ENCODE measurements around the gene SLC32A1. TPM values are rescaled to one million over a fixed set of nuclear protein-coding genes. Genes with fewer than 3 reads are reported as not detected.

Gene SLC32A1
- total RNA-seq, 1 donor from 2014 or later: not detected

DNA sequence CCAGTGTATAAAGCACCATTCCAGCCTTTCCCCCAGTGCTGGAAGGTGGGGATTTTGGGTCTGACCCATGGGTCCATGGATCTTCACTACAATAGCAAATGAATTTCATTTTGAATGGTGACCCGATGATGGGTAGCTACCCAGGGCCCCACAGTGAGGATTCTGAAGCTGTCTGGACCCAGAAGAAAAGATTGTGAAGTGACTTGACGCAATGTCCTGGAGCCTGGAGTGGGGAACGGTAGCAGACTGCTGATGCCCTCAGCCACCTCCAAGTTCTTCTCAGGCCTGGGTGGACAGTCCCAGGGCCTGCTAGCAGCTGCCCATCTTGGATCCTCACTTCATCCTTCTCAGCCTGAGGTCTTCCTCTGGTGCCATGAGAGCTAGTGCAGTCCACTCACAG, 23.4 kb upstream of the SLC32A1 start:
- no peaks in the 10 kb centered on the region for H3K4me1 Mint-ChIP-seq (ENCODE audit: low read depth)
- peaks cover 28% of the 10 kb centered on the region for H3K27me3 Mint-ChIP-seq
- no peaks in the 10 kb centered on the region for H3K36me3 Mint-ChIP-seq (ENCODE audit: insufficient read depth)
- H3K9me3 Mint-ChIP-seq (ENCODE audit: low read depth): no peaks in the 10 kb centered on the region
- no peak for DNase-seq (ENCODE audit: low spot score, unreplicated experiment)
- no peak overlapping the region for H3K4me3 Mint-ChIP-seq (ENCODE audit: low read depth)
- no peak overlapping the region for H3K27ac Mint-ChIP-seq
- no peak for TF ChIP-seq CTCF (IDR thresholded peaks at IDR 0.05; ENCODE audit: unreplicated experiment)

DNA sequence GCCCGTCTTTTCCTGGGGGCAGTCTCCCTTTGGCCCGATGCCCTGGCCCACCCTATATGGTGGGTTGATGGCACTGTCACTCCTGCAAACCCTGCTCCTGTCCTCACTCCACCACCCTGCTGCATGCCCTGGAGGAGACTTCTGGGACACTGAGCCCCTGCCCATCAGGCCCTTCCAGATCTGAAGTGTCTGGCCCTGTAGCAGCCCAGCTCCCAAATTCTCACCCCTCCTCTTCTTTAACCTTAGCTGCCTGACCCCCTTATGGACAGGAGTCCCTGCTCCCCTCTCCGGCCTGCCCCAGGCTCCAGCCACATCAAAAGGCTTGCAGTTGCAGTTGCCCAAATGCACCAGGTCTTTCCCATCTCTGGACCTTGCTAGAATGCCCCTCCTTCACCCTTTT, 20.8 kb upstream of the SLC32A1 start:
- no peak for TF ChIP-seq CTCF (IDR thresholded peaks at IDR 0.05; ENCODE audit: unreplicated experiment)
- H3K27me3 Mint-ChIP-seq: peaks cover 28% of the 10 kb centered on the region
- no peaks in the 10 kb centered on the region for H3K4me1 Mint-ChIP-seq (ENCODE audit: low read depth)
- no peaks in the 10 kb centered on the region for H3K36me3 Mint-ChIP-seq (ENCODE audit: insufficient read depth)
- H3K9me3 Mint-ChIP-seq (ENCODE audit: low read depth): no peaks in the 10 kb centered on the region
- no peak overlapping the region for H3K4me3 Mint-ChIP-seq (ENCODE audit: low read depth)
- DNase-seq (ENCODE audit: low spot score, unreplicated experiment): no peak
- no peak overlapping the region for H3K27ac Mint-ChIP-seq

DNA sequence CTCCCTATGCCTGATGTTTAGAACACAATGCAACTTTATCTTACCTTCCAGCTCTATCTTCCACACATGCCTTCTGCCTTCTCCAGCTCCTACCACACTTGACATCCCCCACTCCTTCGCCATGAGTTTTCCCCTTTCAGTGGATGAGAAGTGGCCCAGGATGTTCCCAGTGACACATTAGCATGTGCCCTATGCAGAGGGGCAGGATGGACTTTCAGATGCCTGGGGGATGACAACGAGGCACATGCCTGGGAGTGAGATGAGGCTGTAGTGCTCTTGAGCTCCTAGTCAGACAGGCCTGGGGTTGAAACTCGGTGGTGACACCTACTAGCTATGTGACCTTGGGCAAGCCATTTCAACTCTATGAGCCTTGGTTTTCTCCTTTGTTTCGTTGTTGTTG, 20.1 kb upstream of the SLC32A1 start:
- DNase-seq (ENCODE audit: low spot score, unreplicated experiment): no peak
- H3K4me3 Mint-ChIP-seq (ENCODE audit: low read depth): no peak overlapping the region
- TF ChIP-seq CTCF (IDR thresholded peaks at IDR 0.05; ENCODE audit: unreplicated experiment): no peak
- H3K4me1 Mint-ChIP-seq (ENCODE audit: low read depth): no peaks in the 10 kb centered on the region
- H3K9me3 Mint-ChIP-seq (ENCODE audit: low read depth): no peaks in the 10 kb centered on the region
- no peaks in the 10 kb centered on the region for H3K36me3 Mint-ChIP-seq (ENCODE audit: insufficient read depth)
- no peak overlapping the region for H3K27ac Mint-ChIP-seq
- H3K27me3 Mint-ChIP-seq: peaks cover 28% of the 10 kb centered on the region

DNA sequence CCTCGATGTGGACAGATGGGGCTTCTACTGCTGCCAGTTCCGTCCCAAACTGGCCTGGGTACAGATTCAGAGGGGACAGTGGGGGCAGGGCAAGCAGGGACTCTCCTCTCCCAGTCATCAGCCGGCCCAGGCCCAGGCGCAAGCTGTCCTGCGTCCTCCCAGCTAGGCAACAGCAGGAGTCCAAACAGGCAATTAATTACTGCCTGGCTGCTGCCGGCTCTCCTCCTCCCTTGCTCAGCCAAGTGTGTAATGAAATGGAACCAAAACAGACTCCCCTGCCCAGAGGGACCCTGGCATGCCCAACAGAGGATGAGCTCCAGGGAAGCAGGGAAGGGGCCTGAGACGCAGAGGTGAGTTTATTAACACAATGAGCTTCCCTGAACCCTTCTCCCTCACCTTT, 17.8 kb upstream of the SLC32A1 start:
- no peak for TF ChIP-seq CTCF (IDR thresholded peaks at IDR 0.05; ENCODE audit: unreplicated experiment)
- Mint-ChIP-seq H3K4me1 (ENCODE audit: low read depth) (no peaks in the 10 kb centered on the region), H3K36me3 (ENCODE audit: insufficient read depth) (no peaks in the 10 kb centered on the region), H3K4me3 (ENCODE audit: low read depth) (no peak overlapping the region), H3K27me3 (peaks cover 28% of the 10 kb centered on the region), H3K9me3 (ENCODE audit: low read depth) (no peaks in the 10 kb centered on the region), H3K27ac (no peak overlapping the region)
- no peak for DNase-seq (ENCODE audit: low spot score, unreplicated experiment)

DNA sequence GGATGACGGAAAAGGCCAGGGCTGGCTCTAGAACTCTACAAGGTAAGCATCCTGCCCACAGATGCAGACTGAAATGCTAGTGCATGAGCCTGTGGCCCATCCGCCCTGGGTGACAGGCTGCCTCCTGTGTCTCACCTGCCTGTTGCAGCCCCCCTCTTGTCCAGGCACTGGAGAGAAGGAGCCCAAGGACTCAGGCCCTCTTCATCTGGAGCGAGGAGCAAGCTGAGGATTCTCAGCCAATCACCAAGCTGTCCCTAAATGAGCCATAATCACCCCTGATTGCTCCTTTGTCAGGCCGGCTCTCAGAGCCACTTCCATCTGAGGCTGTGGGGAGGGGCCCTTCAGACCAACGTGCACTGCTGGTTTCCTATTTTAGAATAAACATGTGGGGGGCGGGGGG, 10.0 kb upstream of the SLC32A1 start:
- no peak for TF ChIP-seq CTCF (IDR thresholded peaks at IDR 0.05; ENCODE audit: unreplicated experiment)
- DNase-seq (ENCODE audit: low spot score, unreplicated experiment): no peak
- Mint-ChIP-seq H3K36me3 (ENCODE audit: insufficient read depth) (no peaks in the 10 kb centered on the region), H3K27me3 (peaks cover 68% of the 10 kb centered on the region), H3K27ac (no peak overlapping the region), H3K4me3 (ENCODE audit: low read depth) (no peak overlapping the region), H3K9me3 (ENCODE audit: low read depth) (no peaks in the 10 kb centered on the region), H3K4me1 (ENCODE audit: low read depth) (no peaks in the 10 kb centered on the region)

Data from progenitor cell of endocrine pancreas (in vitro differentiated cells).